GM21423 (cell line): ENCODE data around the gene SMIM5.
"Not testable (repeated sequence)": the region's sequence is repeated elsewhere in the genome, so short reads cannot be mapped to it uniquely, and the experiment has no call there.

ENCODE experiments used
- ATAC-seq: cut with Tn5 transposase; IDR thresholded peaks from one replicate; pipeline ENCODE4 v1.9.1; 2021; ENCODE audit warnings: mild to moderate bottlenecking, moderate library complexity; ENCODE audit not compliant: unreplicated experiment

The SMIM5 gene

DNA sequence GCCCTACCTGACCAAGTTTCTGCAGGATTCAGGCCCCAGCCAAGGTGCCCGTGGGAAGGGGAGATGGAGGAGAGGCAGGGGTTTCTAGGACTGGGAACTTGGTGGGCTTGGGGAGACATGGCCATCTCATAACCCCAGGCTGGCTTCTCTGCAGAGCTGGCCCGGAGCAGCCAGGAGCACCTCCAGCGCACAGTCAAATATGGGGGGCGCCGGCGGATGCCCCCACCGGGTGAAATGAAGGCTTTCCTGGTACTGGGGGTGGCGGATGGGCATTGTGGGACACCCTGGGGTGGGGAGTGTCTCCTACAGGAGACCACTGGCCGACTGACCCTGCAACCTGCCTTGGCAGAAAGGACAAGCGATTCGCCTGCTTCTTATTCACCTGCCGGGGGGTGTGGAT is 9.2 kb upstream of the SMIM5 start:
- no peak for ATAC-seq

GRCh38 chr17:75624714-75625345 is 8.4 kb upstream of the SMIM5 start:
- no peak for ATAC-seq

GRCh38 chr17:75625813-75626486 is 7.3 kb upstream of the SMIM5 start:
- ATAC-seq = no peak

DNA sequence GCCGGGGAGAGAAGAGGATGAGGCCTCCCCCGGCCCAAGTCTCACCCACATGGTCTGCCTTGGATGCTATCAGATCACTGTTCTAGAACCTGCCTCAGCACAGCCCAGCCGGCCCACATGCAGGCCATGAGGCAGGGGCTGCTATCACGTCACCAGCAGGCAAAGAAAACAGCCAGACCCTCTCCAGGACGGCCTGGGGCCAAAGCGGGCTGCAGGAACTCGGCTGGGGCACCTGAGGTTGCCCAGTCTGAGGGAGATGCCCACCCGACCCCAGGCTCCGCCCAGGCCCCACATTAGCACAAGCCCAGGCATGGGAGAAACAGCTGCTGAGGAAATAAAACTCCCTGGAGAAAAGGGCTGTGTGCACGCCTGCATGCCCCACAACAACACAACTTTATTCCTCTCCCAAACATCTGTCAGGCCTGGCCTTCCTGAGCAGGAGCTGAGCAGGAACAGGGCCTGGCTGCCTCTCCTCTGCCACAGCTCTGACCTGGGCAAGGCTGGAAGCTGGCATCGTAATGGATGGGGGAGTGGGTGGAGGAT is 6.7 kb upstream of the SMIM5 start:
- ATAC-seq = no peak

- no peak for ATAC-seq
These were observed 6.1 kb upstream of the SMIM5 start for GRCh38 chr17:75627094-75627493.

DNA sequence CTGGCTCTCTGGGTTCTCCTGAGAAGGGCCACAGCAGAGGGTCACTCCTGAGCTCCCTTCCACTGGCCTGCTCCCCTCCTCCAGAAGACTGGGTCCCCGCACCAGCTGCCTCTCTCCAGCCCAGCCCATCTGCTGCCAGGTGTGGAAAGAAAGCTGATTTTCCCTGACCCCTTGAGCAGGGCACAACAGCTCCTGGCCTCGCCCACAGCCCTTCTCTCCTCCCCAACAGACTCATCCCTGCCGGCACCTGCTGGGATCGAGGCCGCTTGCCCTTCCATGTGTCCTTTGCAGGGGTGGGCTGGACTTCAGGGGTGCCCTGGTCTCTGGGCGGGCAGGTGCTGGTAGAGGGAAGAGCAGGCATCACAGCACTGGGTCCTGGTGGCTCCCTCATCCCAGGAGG is 4.8 kb upstream of the SMIM5 start:
- no peak for ATAC-seq

DNA sequence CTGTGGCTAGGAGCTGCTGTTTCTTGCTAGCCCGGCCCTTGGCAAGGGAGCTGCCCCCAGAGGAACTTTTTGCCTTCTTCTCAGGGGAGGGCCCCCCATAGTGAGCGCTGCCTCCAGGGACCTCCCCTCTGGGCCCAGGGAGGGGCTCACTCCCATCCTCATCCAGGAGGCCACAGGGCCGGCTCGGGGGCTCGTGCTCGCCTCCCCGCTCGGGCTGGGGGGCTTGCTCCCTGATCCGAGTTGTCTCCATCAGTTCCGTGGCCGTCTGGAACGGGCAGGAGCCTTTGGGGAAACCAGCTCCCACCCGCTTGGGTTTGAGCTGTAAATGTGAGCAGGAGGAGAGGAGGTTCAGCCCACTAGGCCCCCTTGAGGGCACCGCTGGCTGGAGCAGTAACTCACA is 4.1 kb upstream of the SMIM5 start:
- ATAC-seq = no peak

- ATAC-seq = no peak
These were observed 2.9 kb upstream of the SMIM5 start for GRCh38 chr17:75630071-75630917.

- ATAC-seq = no peak
These were observed 1.9 kb upstream of the SMIM5 start for GRCh38 chr17:75631353-75631752.

DNA sequence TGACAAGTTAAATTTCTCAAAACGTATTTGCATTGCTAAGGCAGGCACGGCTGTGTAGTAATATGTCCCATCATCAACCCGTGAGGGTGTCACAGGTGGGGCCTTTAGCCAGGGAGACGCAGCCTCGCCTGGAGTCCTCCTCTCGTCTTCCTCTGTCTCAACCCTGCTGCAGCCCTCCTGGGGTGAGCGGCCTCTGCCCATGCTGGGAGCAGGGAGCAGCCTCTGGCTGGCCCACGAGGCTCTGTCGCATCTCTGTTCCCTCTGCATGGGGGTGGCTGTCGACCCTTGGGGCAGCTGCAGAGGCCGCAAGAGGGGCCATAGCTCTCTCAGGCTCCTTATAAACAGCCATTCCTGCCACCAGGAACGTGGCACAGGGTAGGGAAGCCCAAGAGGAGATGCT is 806 bp upstream of the SMIM5 start:
- no peak for ATAC-seq

- ATAC-seq = no peak
These were observed 497 bp downstream of the SMIM5 start for GRCh38 chr17:75633486-75634375.

DNA sequence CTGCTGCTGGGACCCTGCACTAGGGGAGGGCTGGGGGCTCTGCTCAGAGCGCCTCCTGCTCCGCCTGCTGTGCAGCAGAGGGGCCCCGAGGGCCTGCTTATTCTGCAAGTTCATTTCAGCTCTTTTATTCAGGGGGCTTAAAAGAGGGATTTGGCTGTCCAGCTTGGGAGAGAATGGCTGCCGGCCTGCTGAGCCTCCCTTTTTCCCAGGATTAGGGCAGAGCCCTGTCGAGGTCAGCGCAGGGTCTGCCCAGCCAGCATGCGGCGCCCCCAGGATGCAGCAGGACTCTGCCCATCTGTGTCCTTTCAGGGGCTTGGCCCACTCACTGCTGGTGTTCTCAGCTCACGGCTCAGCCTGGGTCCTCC is 1.1 kb downstream of the SMIM5 start:
- no peak for ATAC-seq

- no peak for ATAC-seq
These were observed 1.7 kb downstream of the SMIM5 start for GRCh38 chr17:75634754-75635609.

DNA sequence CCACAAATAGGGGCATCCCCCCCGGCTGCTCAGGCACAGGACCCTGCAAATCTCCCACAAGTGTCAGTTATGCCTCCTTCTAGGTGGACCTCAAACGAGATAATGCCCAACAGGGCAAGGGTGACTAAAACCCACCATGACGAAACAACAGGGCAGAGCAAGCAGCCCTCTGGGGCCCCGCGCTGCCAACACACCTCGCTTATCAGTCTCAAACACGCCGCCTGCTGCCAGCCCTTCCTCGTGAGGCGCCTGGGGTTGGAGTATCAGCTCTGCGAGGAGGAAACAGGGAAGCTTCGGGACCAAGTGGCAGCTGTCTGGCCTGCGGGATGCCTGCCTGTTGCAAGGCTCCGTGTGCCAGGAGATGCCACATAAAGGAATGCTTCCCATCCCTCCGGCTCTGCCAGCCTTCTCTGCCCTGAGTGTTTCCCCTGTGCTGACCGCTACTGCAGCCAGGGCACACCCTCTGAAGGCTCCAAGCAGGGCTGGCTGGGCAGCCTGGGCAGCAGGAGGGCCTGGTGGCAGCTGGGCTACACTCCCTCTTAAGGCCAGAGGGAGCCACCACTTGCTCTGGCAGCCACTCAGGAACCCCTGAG is 2.5 kb downstream of the SMIM5 start:
- no peak for ATAC-seq

DNA sequence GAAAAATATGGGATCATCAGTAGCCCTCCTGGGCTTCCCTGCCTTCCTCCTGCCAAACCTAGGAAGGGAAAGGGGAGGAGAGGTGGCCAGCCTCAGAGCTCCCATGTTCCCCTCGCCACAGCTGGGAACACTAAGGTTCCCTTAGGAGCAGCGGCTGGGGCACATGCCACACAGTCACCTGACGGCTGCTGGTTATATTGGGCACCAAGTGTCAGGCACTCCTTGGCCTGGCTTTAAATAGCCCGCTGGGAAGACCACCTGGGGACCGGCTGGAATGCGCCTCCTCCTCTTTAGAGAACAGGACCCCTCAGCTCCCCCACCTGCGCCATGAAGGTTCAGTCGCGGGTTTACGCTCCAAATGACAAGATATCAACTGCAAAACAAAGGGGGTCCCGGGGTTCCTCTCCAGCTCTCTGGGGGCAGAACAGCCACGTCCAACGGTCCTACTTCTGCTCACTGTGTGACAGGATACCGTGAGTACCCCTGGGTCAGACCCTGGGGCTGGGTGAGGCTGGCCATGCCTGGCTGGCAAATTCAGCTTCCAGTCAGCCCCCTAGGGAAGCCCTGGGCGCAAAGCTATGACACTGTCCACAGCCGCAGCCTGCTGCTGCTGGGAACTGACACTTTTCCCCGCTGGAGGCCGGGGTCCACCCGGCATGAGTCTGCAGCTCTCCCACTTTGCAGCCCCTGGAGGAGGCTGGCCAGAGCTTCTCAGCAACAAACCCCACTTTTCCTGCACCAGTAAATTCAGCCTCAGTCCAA is 3.3 kb downstream of the SMIM5 start:
- no peak for ATAC-seq

DNA sequence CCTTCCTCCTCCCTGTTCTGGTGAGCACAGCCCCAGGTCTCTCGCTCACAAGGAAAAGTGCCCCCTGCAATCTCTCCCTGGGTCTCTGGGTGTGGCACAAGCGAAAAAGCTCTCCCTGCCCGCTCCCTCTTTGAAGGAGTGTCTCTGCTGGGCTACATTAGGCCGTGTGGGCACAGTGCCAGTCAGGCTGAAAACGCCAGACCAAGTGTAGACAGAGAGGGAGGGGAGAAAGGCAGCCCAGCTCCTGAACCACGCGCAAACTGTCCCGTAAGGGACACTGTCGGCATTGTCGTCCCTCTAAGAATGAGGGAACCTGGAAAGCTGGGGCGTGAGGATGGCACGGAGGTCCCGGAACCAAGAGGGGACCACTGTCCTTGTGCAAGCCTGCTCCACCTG is 3.9 kb downstream of the SMIM5 start:
- no peak for ATAC-seq

DNA sequence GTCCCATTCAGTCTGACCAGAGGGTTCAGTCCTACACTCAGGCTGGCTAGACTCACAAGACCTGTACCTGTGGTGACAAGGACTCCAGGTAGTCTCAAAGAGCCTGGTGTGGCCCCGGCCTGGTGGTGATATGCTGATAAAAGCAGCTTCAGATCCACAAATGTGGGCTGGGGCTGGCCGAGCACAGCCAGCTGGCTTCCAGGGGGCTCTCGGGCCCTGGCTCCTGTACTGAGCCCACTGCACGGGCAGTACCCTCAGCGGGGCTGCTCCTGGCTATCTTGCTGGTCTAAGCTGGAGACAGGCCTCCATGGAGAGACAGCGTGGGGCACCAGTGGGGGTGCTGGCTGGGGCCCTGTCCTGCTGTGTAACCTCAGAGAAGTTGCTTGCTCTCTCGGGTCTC is 4.3 kb downstream of the SMIM5 start:
- no peak for ATAC-seq

DNA sequence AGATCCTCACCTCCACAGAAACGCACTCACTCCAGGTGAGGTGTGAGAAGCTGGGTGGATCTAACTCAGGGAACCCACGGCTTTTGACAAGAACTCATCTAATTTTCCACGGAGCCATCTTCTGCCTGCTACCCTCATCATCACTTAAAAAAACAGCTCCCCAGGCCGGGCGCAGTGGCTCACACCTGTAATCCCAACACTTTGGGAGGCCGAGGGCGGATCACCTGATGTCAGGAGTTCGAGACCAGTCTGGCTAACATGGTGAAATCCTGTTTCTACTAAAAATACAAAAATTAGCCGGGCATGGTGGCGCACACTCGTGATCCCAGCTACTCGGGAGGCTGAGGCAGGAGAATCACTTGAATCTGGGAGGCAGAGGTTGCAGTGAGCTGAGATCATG is 4.8 kb downstream of the SMIM5 start:
- not testable (repeated sequence) for ATAC-seq

- no peak for ATAC-seq
These were observed 5.7 kb downstream of the SMIM5 start for GRCh38 chr17:75638893-75639292.
